ENCODE data around the gene INHBA. TPM values are rescaled to one million over a fixed set of nuclear protein-coding genes. Genes with fewer than 3 reads are reported as not detected.

Gene INHBA
- total RNA-seq, 1 donor from 2014 or later, result 601 TPM

- H3K27me3 Mint-ChIP-seq (ENCODE audit: low read depth), result no peaks in the 10 kb centered on the region
- peak overlapping the region; percentile 84 for H3K4me3 Mint-ChIP-seq (ENCODE audit: unreplicated experiment)
- H3K9me3 Mint-ChIP-seq (ENCODE audit: low read depth), result no peaks in the 10 kb centered on the region
- H3K27ac Mint-ChIP-seq (ENCODE audit: unreplicated experiment), result peak overlapping the region; percentile 96
- H3K36me3 Mint-ChIP-seq (ENCODE audit: low read depth), result peaks cover 6% of the 10 kb centered on the region
- H3K4me1 Mint-ChIP-seq (ENCODE audit: low read depth), result peaks cover 54% of the 10 kb centered on the region
- TF ChIP-seq, protein P1, sequence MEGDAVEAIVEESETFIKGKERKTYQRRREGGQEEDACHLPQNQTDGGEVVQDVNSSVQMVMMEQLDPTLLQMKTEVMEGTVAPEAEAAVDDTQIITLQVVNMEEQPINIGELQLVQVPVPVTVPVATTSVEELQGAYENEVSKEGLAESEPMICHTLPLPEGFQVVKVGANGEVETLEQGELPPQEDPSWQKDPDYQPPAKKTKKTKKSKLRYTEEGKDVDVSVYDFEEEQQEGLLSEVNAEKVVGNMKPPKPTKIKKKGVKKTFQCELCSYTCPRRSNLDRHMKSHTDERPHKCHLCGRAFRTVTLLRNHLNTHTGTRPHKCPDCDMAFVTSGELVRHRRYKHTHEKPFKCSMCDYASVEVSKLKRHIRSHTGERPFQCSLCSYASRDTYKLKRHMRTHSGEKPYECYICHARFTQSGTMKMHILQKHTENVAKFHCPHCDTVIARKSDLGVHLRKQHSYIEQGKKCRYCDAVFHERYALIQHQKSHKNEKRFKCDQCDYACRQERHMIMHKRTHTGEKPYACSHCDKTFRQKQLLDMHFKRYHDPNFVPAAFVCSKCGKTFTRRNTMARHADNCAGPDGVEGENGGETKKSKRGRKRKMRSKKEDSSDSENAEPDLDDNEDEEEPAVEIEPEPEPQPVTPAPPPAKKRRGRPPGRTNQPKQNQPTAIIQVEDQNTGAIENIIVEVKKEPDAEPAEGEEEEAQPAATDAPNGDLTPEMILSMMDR (IDR thresholded peaks at IDR 0.05), result no peak
- DNase-seq (ENCODE audit: low spot score), result no peak
Observed at GRCh38 chr7:41706228-41706930, 3.5 kb upstream of the INHBA start.

- H3K4me3 Mint-ChIP-seq (ENCODE audit: unreplicated experiment), result peak overlapping the region; percentile 84
- peaks cover 54% of the 10 kb centered on the region for H3K4me1 Mint-ChIP-seq (ENCODE audit: low read depth)
- H3K36me3 Mint-ChIP-seq (ENCODE audit: low read depth), result peaks cover 15% of the 10 kb centered on the region
- TF ChIP-seq, protein P1 (IDR thresholded peaks at IDR 0.05), result peak; percentile 90
- no peaks in the 10 kb centered on the region for H3K9me3 Mint-ChIP-seq (ENCODE audit: low read depth)
- H3K27ac Mint-ChIP-seq (ENCODE audit: unreplicated experiment), result peak overlapping the region; percentile 96
- DNase-seq (ENCODE audit: low spot score), result peak; percentile 97
- H3K27me3 Mint-ChIP-seq (ENCODE audit: low read depth), result no peaks in the 10 kb centered on the region
Observed at GRCh38 chr7:41705109-41705901, 2.4 kb upstream of the INHBA start.

DNA sequence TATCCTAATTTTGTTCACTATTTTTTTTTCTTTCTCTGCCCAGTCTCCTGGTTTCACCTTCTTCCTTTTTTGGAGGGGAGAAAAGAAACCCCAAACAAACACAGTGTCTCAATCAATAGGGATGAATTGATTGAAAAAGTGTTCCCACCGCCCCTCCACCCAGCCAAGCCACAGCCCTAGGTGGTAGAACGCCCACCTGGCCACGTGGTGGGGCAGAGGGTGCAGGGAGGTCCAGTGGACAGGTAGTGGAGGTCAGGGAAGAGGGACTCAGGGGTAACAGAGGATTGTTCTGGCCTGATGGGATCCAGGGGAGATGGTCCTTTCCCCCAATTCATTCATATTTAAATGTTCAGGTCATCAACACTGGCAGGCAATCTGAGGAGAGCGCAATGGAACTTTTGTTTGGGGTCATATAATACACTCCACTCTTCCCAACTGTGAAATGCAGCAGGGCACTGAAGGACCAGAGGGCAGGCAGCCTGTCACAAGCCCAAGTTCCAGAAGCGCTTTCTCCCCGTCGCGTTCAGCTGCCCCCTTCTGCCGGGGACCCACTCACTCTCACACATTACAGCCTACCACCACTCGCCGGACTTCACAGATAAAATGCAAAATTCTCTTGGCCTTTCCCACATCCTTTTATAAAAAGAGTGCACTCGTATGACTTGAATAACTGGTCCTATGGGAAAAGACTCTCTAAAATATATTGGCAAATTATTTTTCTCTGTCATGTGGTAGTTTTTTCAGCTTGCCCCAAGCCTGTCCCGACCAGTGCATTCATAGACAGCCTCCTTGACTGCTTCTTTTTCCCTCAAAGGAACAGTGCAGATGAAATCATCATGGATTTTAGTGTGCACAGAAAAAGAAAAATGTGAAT, 1.6 kb downstream of the INHBA start:
- Mint-ChIP-seq H3K9me3 (ENCODE audit: low read depth) (no peaks in the 10 kb centered on the region), H3K27me3 (ENCODE audit: low read depth) (no peaks in the 10 kb centered on the region), H3K4me1 (ENCODE audit: low read depth) (peaks cover 36% of the 10 kb centered on the region), H3K36me3 (ENCODE audit: low read depth) (peaks cover 46% of the 10 kb centered on the region), H3K4me3 (ENCODE audit: unreplicated experiment) (peak overlapping the region; percentile 99), H3K27ac (ENCODE audit: unreplicated experiment) (peak overlapping the region; percentile 95)
- DNase-seq (ENCODE audit: low spot score), result no peak
- TF ChIP-seq, protein P1 (IDR thresholded peaks at IDR 0.05), result no peak

GRCh38 chr7:41700044-41700471, 2.8 kb downstream of the INHBA start:
- TF ChIP-seq, protein P1 (IDR thresholded peaks at IDR 0.05), result no peak
- Mint-ChIP-seq H3K36me3 (ENCODE audit: low read depth) (peaks cover 57% of the 10 kb centered on the region), H3K4me3 (ENCODE audit: unreplicated experiment) (peak overlapping the region; percentile 99), H3K27ac (ENCODE audit: unreplicated experiment) (peak overlapping the region; percentile 95), H3K27me3 (ENCODE audit: low read depth) (no peaks in the 10 kb centered on the region), H3K4me1 (ENCODE audit: low read depth) (peaks cover 37% of the 10 kb centered on the region), H3K9me3 (ENCODE audit: low read depth) (no peaks in the 10 kb centered on the region)
- no peak for DNase-seq (ENCODE audit: low spot score)

- Mint-ChIP-seq H3K9me3 (ENCODE audit: low read depth) (no peaks in the 10 kb centered on the region), H3K4me1 (ENCODE audit: low read depth) (peaks cover 38% of the 10 kb centered on the region), H3K4me3 (ENCODE audit: unreplicated experiment) (peak overlapping the region; percentile 99), H3K27me3 (ENCODE audit: low read depth) (no peaks in the 10 kb centered on the region), H3K27ac (ENCODE audit: unreplicated experiment) (peak overlapping the region; percentile 95), H3K36me3 (ENCODE audit: low read depth) (peaks cover 62% of the 10 kb centered on the region)
- TF ChIP-seq, protein P1 (IDR thresholded peaks at IDR 0.05), result no peak
- no peak for DNase-seq (ENCODE audit: low spot score)
Observed at GRCh38 chr7:41699516-41699915, 3.4 kb downstream of the INHBA start.
